PC-3 (cell line): Measurements from ENCODE around the gene DCLK1. TPM values are rescaled to one million over a fixed set of nuclear protein-coding genes. Genes with fewer than 3 reads are reported as not detected.

Experiments
- ATAC-seq: fragments of 200-7000 bp; cut with Tn5 transposase; 2 replicates; pipeline ENCODE4 v1.9.1; 2020; ENCODE audit warnings: mild to moderate bottlenecking, moderate library complexity
- BruUV-seq: library from RNA; stranded (reverse); fragments of 400-500 nt; replicated peaks from 2 replicates; lab custom pipeline; 2021; lab: Mats Ljungman, UMichigan
- CTCF ChIA-PET: fragments of 300-600 bp; sonication (Branson Sonifier 250); formaldehyde crosslinking; loops from one replicate; lab custom pipeline; 2022; ENCODE audit warnings: antibody characterized with exemption; lab: Charles Lee
- POLR2A ChIA-PET: fragments of 300-600 bp; sonication (Branson Sonifier 250); formaldehyde crosslinking; loops from one replicate; lab custom pipeline; 2022; ENCODE audit warnings: antibody characterized with exemption; ENCODE audit not compliant: unreplicated experiment; lab: Charles Lee
- DNase-seq: peaks from one replicate; pipeline ENCODE4 v3.0.0-alpha.2; 2015
- H2AFZ ChIP-seq: fragments of 300-600 bp; sonication (generic); 2 replicates; pipeline ENCODE4 v1.6.0; 2016; ENCODE audit warnings: antibody characterized with exemption, low read length
- H3F3A ChIP-seq: fragments of 300-600 bp; sonication (generic); one replicate; pipeline ENCODE4 v1.6.0; 2017; ENCODE audit warnings: antibody characterized with exemption, low read length, control low read depth, mild to moderate bottlenecking; ENCODE audit not compliant: unreplicated experiment
- H3K27ac ChIP-seq: fragments of 300-600 bp; sonication (generic); 2 replicates; pipeline ENCODE4 v1.5.1; 2016; ENCODE audit warnings: mild to moderate bottlenecking, low read length
- H3K27me3 ChIP-seq: fragments of 300-600 bp; sonication (generic); 2 replicates; pipeline ENCODE4 v1.6.1; 2016; ENCODE audit warnings: low read length, mixed read lengths
- H3K36me3 ChIP-seq: fragments of 300-600 bp; sonication (generic); 2 replicates; pipeline ENCODE4 v1.6.1; 2016; ENCODE audit warnings: low read depth, mixed run types, low read length, mixed read lengths
- H3K4me1 ChIP-seq: fragments of 300-600 bp; sonication (generic); 2 replicates; pipeline ENCODE4 v1.5.1; 2016; ENCODE audit warnings: low read length; ENCODE audit not compliant: insufficient read depth
- H3K4me2 ChIP-seq: fragments of 300-600 bp; sonication (generic); 2 replicates; pipeline ENCODE4 v1.6.0; 2016; ENCODE audit warnings: low read length
- H3K4me3 ChIP-seq: fragments of 300-600 bp; sonication (generic); 2 replicates; pipeline ENCODE4 v1.5.1; 2016; ENCODE audit warnings: mild to moderate bottlenecking, low read length, mixed read lengths
- H3K79me2 ChIP-seq: fragments of 300-600 bp; sonication (generic); 2 replicates; pipeline ENCODE4 v1.6.1; 2017; ENCODE audit warnings: low read length, mixed read lengths
- H3K9ac ChIP-seq: fragments of 300-600 bp; sonication (generic); 2 replicates; pipeline ENCODE4 v1.6.0; 2016; ENCODE audit warnings: mild to moderate bottlenecking, low read length
- H3K9me2 ChIP-seq: fragments of 300-600 bp; sonication (generic); replicated peaks from 2 replicates; pipeline ENCODE4 v1.6.1; 2016; ENCODE audit warnings: mixed run types, low read length, mixed read lengths
- H3K9me3 ChIP-seq: fragments of 300-600 bp; sonication (generic); 2 replicates; pipeline ENCODE4 v1.6.1; 2016; ENCODE audit warnings: low read length, mixed read lengths
- H4K20me1 ChIP-seq: fragments of 300-600 bp; sonication (generic); 2 replicates; pipeline ENCODE4 v1.6.1; 2016; ENCODE audit warnings: low read length, mixed read lengths
- CTCF ChIP-seq: fragments of 300-600 bp; sonication (generic); conservative IDR thresholded peaks from 2 replicates; pipeline ENCODE4 v1.5.1; 2017; ENCODE audit warnings: antibody characterized with exemption, low read depth, mild to moderate bottlenecking, low read length
- EZH2 ChIP-seq: fragments of 300-600 bp; sonication (generic); IDR thresholded peaks from one replicate; pipeline ENCODE4 v1.6.1; 2017; ENCODE audit warnings: antibody characterized with exemption, mild to moderate bottlenecking, low read length; ENCODE audit not compliant: unreplicated experiment
- EZH2phosphoT487 ChIP-seq: fragments of 300-600 bp; sonication (generic); IDR thresholded peaks from 2 replicates; pipeline ENCODE4 v1.6.1; 2018; ENCODE audit warnings: mild to moderate bottlenecking, antibody characterized with exemption, low read length, borderline replicate concordance
- intact Hi-C: fragments of 100-400 bp; cut with micrococcal nuclease; formaldehyde crosslinking; loops from 2 replicates; pipeline ENCODE4 v1.9.0; 2023
- total RNA-seq: library from RNA; depleted of rRNA; stranded (reverse); fragments of >200 nt; gene quantifications from 2 replicates; pipeline ENCODE4 v1.2.3, GENCODE V29; 2014

The DCLK1 gene
- total RNA-seq, 1 experiment from 2014 or later: not detected

GRCh38 chr13:36129539-36129938 is 1.6 kb downstream of the DCLK1 start:
- ATAC-seq (no peak), DNase-seq (no peak)
- Histone ChIP-seq H3K79me2 (no peaks in the 10 kb centered on the region), H3K9ac (no peak overlapping the region), H4K20me1 (no peaks in the 10 kb centered on the region), H3K9me3 (no peaks in the 10 kb centered on the region), H2AFZ (no peak overlapping the region), H3K4me3 (no peak overlapping the region), H3K4me1 (no peaks in the 10 kb centered on the region), H3K4me2 (no peak overlapping the region), H3F3A (no peaks in the 10 kb centered on the region), H3K27me3 (peaks cover 32% of the 10 kb centered on the region), H3K9me2 (no peaks in the 10 kb centered on the region), H3K27ac (no peak overlapping the region), H3K36me3 (no peaks in the 10 kb centered on the region)
- no peak for TF ChIP-seq EZH2
- no peak for TF ChIP-seq CTCF
- no peak for TF ChIP-seq EZH2phosphoT487
- no TSS peak for BruUV-seq
- POLR2A ChIA-PET: no interaction called here
- intact Hi-C loops: no loop called here
- CTCF ChIA-PET: interaction anchor here (0.5 kb wide), 1 partner anchor 115 kb away, joined by 4 read pairs; no protein-coding TSS in a partner anchor

GRCh38 chr13:36126491-36126890 is 4.7 kb downstream of the DCLK1 start:
- BruUV-seq: no TSS peak
- Histone ChIP-seq H3K36me3 (no peaks in the 10 kb centered on the region), H3K9me2 (no peaks in the 10 kb centered on the region), H3K4me1 (no peaks in the 10 kb centered on the region), H3F3A (no peaks in the 10 kb centered on the region), H2AFZ (no peak overlapping the region), H3K27me3 (peaks cover 24% of the 10 kb centered on the region), H3K4me3 (no peak overlapping the region), H3K9ac (no peak overlapping the region), H3K79me2 (no peaks in the 10 kb centered on the region), H3K27ac (no peak overlapping the region), H4K20me1 (no peaks in the 10 kb centered on the region), H3K9me3 (no peaks in the 10 kb centered on the region), H3K4me2 (no peak overlapping the region)
- ATAC-seq: no peak
- CTCF ChIA-PET: no interaction called here
- POLR2A ChIA-PET: no interaction called here
- TF ChIP-seq EZH2 (no peak), EZH2phosphoT487 (no peak), CTCF (no peak)
- DNase-seq: no peak
- intact Hi-C loops: no loop called here

- Histone ChIP-seq H3K9me2 (no peaks in the 10 kb centered on the region), H3K27ac (no peak overlapping the region), H3K79me2 (no peaks in the 10 kb centered on the region), H3K4me3 (no peak overlapping the region), H3K9me3 (no peaks in the 10 kb centered on the region), H4K20me1 (no peaks in the 10 kb centered on the region), H3K9ac (no peak overlapping the region), H2AFZ (no peak overlapping the region), H3K36me3 (no peaks in the 10 kb centered on the region), H3K27me3 (peaks cover 21% of the 10 kb centered on the region), H3K4me2 (no peak overlapping the region), H3K4me1 (no peaks in the 10 kb centered on the region), H3F3A (no peaks in the 10 kb centered on the region)
- DNase-seq: no peak
- CTCF ChIA-PET: no interaction called here
- BruUV-seq: no TSS peak
- no peak for ATAC-seq
- POLR2A ChIA-PET: no interaction called here
- no peak for TF ChIP-seq CTCF
- TF ChIP-seq EZH2: no peak
- TF ChIP-seq EZH2phosphoT487: no peak
- intact Hi-C loops: no loop called here
Measured at GRCh38 chr13:36125841-36126240, 5.3 kb downstream of the DCLK1 start.
